ENCODE measurements around the gene C1orf159. TPM values are rescaled to one million over a fixed set of nuclear protein-coding genes. Genes with fewer than 3 reads are reported as not detected.

Gene C1orf159
- polyA plus RNA-seq, 3 donors = 3.0 to 18.8 (median 3.3) TPM

DNA sequence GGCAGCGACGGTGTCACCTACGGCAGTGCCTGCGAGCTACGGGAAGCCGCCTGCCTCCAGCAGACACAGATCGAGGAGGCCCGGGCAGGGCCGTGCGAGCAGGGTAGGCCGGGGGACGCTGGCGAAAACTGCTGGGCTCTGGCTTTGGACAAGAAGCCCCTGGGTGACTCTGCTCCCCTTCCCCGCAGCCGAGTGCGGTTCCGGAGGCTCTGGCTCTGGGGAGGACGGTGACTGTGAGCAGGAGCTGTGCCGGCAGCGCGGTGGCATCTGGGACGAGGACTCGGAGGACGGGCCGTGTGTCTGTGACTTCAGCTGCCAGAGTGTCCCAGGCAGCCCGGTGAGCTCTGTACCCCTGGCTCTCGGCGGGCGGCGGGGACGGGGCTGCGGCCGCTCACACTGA, 72.0 kb downstream of the C1orf159 start:
- Mint-ChIP-seq H3K4me3 (no peak overlapping the region), H3K4me1 (peaks cover 13% of the 10 kb centered on the region), H3K27ac (no peak overlapping the region), H3K9me3 (peaks cover 0 to 11% (median 4%) of the 10 kb centered on the region in 7 donors), H3K36me3 (peaks cover 0 to 2% of the 10 kb centered on the region in 2 donors), H3K27me3 (ENCODE audit: low read depth in 3 of 3) (peaks cover 16 to 27% (median 25%) of the 10 kb centered on the region in 3 donors)
- Histone ChIP-seq H3K9ac (ENCODE audit: insufficient read depth, low read length, poor library complexity, severe bottlenecking) (no peak overlapping the region), H3K4me1 (ENCODE audit: control insufficient read depth in 1 of 2, insufficient read depth in 2 of 2, low read length in 2 of 2) (peaks cover 17 to 18% of the 10 kb centered on the region in 2 donors), H3K4me2 (replicated peaks; ENCODE audit: extremely low read depth, low read length, poor library complexity, severe bottlenecking) (no peak overlapping the region), H4K20me1 (ENCODE audit: insufficient read depth, low read length) (no peaks in the 10 kb centered on the region), H3K79me2 (ENCODE audit: insufficient read depth, low read length) (no peaks in the 10 kb centered on the region), H3K4me3 (replicated peaks in 1 of 3; ENCODE audit: low read depth in 2 of 3, low read length in 3 of 3) (no peak overlapping the region), H3K9me3 (replicated peaks in 1 of 2; ENCODE audit: control insufficient read depth in 1 of 2, insufficient read depth in 1 of 2, low read length in 2 of 2) (no peaks in the 10 kb centered on the region), H3K27ac (ENCODE audit: low read depth in 1 of 2, low read length in 2 of 2) (no peak overlapping the region), H3K36me3 (replicated peaks in 1 of 2; ENCODE audit: control insufficient read depth in 1 of 2, insufficient read depth in 2 of 2, low read length in 2 of 2) (no peaks in the 10 kb centered on the region), H2AFZ (ENCODE audit: insufficient read depth, low read depth, low read length, poor library complexity, severe bottlenecking) (no peak overlapping the region), H3K27me3 (ENCODE audit: control insufficient read depth in 2 of 2, insufficient read depth in 2 of 2, low read length in 2 of 2) (peaks cover 3 to 16% of the 10 kb centered on the region in 2 donors)
- TF ChIP-seq, protein P1, sequence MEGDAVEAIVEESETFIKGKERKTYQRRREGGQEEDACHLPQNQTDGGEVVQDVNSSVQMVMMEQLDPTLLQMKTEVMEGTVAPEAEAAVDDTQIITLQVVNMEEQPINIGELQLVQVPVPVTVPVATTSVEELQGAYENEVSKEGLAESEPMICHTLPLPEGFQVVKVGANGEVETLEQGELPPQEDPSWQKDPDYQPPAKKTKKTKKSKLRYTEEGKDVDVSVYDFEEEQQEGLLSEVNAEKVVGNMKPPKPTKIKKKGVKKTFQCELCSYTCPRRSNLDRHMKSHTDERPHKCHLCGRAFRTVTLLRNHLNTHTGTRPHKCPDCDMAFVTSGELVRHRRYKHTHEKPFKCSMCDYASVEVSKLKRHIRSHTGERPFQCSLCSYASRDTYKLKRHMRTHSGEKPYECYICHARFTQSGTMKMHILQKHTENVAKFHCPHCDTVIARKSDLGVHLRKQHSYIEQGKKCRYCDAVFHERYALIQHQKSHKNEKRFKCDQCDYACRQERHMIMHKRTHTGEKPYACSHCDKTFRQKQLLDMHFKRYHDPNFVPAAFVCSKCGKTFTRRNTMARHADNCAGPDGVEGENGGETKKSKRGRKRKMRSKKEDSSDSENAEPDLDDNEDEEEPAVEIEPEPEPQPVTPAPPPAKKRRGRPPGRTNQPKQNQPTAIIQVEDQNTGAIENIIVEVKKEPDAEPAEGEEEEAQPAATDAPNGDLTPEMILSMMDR (IDR thresholded peaks at IDR 0.05) = no peak
- intact Hi-C loops (cut with micrococcal nuclease) = no loop called here
- no peak for DNase-seq
- WGBS (ENCODE audit: insufficient coverage) = 97% methylated on average over 33 of the region's 33 CpGs

DNA sequence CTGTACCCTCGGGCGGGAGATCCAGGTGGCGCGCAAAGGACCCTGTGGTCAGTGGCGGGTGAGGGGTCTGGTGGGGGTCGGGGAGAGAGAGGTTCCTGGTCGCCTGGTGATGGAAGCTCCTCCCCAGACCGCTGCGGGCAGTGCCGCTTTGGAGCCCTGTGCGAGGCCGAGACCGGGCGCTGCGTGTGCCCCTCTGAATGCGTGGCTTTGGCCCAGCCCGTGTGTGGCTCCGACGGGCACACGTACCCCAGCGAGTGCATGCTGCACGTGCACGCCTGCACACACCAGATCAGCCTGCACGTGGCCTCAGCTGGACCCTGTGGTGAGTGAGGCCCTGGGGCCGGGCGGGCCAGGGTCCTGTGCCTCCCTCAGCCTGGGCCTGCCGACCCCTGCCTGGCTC, 72.5 kb downstream of the C1orf159 start:
- no peak for DNase-seq
- Mint-ChIP-seq H3K4me3 (no peak overlapping the region), H3K27me3 (ENCODE audit: low read depth in 3 of 3) (peaks cover 20 to 32% (median 30%) of the 10 kb centered on the region in 3 donors), H3K4me1 (peaks cover 18% of the 10 kb centered on the region), H3K9me3 (peaks cover 0 to 11% (median 4%) of the 10 kb centered on the region in 7 donors), H3K27ac (no peak overlapping the region), H3K36me3 (peaks cover 0 to 2% of the 10 kb centered on the region in 2 donors)
- intact Hi-C loops (cut with micrococcal nuclease) = no loop called here
- WGBS (ENCODE audit: insufficient coverage) = 98% methylated on average over 25 of the region's 27 CpGs
- peaks cover 22 to 23% of the 10 kb centered on the region in 2 donors for H3K4me1 ChIP-seq (ENCODE audit: control insufficient read depth in 1 of 2, insufficient read depth in 2 of 2, low read length in 2 of 2)
- H3K4me2 ChIP-seq (replicated peaks; ENCODE audit: extremely low read depth, low read length, poor library complexity, severe bottlenecking) = no peak overlapping the region
- H3K79me2 ChIP-seq (ENCODE audit: insufficient read depth, low read length) = no peaks in the 10 kb centered on the region
- no peak overlapping the region for H3K27ac ChIP-seq (ENCODE audit: low read depth in 1 of 2, low read length in 2 of 2)
- no peaks in the 10 kb centered on the region for H4K20me1 ChIP-seq (ENCODE audit: insufficient read depth, low read length)
- no peaks in the 10 kb centered on the region for H3K36me3 ChIP-seq (replicated peaks in 1 of 2; ENCODE audit: control insufficient read depth in 1 of 2, insufficient read depth in 2 of 2, low read length in 2 of 2)
- H3K9me3 ChIP-seq (replicated peaks in 1 of 2; ENCODE audit: control insufficient read depth in 1 of 2, insufficient read depth in 1 of 2, low read length in 2 of 2) = no peaks in the 10 kb centered on the region
- no peak overlapping the region for H3K4me3 ChIP-seq (replicated peaks in 1 of 3; ENCODE audit: low read depth in 2 of 3, low read length in 3 of 3)
- no peak overlapping the region for H3K9ac ChIP-seq (ENCODE audit: insufficient read depth, low read length, poor library complexity, severe bottlenecking)
- no peak overlapping the region for H2AFZ ChIP-seq (ENCODE audit: insufficient read depth, low read depth, low read length, poor library complexity, severe bottlenecking)
- TF ChIP-seq, protein P1 (IDR thresholded peaks at IDR 0.05) = no peak
- peaks cover 3 to 19% of the 10 kb centered on the region in 2 donors for H3K27me3 ChIP-seq (ENCODE audit: control insufficient read depth in 2 of 2, insufficient read depth in 2 of 2, low read length in 2 of 2)
